DMS79 treated with DMSO at 0.1 percent for 48 hours (cell line): ENCODE data around the gene USP40.

Source experiments
- DNase-seq: peaks from one replicate; lab custom pipeline; 2025; lab: John Stamatoyannopoulos, UW

Gene USP40

GRCh38 chr2:233476063-233476410, 90.5 kb downstream of the USP40 start:
- DNase-seq = no peak

GRCh38 chr2:233474308-233475160, 92.0 kb downstream of the USP40 start:
- no peak for DNase-seq

GRCh38 chr2:233473878-233474277, 92.7 kb downstream of the USP40 start:
- no peak for DNase-seq

GRCh38 chr2:233473386-233473791, 93.2 kb downstream of the USP40 start:
- DNase-seq = no peak

DNA sequence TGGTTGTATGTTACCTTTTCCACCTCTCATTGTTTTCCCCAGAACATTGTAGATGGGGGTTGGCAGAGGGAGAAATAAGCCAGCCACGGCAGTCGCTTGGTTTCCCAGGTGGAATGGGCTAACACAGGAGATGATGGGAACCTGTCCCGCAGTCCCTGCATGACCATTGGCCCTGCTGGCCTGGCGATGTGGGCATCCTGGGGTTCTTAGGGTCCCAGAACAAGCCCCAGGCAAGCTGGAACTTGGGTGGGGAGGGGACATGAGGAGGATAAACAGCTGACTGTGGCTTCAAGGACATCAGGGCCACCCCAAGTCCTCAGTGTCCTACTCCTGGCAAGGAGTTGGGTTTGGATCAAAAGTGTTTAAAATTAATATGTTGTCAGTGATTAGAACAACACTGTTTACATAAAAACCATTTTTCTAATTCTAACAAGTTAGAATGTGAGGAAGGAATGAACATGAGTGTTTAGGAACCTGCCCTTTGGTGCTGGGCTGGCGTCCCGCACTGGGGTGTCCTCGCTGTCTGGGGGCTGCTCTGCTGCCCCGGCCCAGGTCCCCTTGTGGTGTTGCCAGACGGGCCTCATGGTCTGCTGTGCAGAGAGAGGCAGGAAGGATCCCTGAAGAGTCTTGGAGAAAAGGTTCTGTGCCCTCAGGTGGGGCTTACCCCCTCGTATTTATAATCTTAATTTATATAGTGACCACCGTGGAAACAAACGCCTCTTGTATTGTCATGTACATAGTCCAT, 95.1 kb downstream of the USP40 start:
- no peak for DNase-seq

DNA sequence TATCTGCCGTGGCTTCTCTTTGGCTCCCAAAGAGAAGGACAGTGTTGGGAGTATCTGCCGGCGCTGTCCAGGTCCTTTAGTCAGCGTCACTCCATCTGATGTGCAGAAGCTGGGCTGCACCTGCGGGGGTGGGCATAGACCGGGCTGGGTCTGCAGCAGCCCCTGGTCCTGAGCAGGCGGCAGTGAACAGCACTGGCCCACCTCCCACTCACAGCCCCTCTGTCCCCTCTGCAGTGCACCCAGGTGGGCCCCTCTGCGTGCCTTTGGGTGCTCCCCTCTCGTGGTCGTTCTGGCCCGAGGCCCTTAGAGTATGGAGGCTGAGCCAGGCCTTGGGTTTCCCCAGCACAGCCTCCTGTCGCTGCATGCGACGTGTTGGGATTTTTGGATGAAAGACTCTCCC, 95.7 kb downstream of the USP40 start:
- DNase-seq = no peak

GRCh38 chr2:233470011-233470687, 96.4 kb downstream of the USP40 start:
- no peak for DNase-seq

GRCh38 chr2:233469261-233470010, 97.1 kb downstream of the USP40 start:
- DNase-seq = no peak

DNA sequence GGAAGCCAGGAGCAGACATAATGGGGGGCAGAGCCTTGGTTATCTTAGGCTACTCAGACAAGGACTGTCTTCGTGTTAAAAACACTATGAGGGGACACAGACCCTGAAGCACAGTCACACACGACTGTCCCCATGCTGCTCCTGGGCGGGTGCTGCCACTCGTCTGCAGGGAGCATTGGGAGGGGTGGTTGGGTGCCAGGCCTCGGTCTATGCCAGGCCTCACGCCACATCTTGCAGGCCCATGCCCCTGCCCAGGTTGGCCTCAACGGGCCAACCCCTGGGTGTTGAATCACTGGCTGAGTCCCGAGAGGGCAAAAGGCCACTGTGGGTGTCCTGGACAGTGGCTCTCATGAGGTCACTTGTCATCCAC, 97.9 kb downstream of the USP40 start:
- no peak for DNase-seq

DNA sequence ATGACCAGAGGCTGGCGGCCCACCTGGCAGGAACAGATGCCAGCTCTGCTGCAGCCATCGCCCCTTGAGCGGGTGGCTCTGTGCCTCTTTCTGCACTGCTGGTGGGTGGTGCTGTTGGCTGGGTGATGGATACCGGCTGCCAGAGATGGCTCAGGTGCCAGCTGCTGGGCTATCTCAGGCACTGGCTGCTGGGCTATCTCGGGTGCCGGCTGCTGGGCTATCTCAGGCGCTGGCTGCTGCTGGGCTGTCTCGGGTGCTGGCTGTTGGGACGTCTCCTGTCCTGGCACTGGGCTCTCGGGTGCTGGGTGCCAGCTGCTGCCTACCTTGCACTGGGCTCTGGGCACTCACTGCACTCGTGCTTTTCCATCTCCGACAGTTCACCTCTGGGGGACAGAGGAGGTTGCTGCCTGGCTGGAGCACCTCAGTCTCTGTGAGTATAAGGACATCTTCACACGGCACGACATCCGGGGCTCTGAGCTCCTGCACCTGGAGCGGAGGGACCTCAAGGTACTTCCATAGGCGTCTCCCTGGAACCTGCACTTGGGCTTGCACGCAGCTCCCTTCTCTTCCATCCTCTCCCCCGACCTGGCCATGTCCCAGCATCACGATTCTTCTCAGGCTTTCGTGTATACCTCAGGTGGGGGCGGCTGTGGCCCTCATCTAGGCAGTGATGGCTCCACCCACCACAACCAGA, 98.4 kb downstream of the USP40 start:
- no peak for DNase-seq

DNA sequence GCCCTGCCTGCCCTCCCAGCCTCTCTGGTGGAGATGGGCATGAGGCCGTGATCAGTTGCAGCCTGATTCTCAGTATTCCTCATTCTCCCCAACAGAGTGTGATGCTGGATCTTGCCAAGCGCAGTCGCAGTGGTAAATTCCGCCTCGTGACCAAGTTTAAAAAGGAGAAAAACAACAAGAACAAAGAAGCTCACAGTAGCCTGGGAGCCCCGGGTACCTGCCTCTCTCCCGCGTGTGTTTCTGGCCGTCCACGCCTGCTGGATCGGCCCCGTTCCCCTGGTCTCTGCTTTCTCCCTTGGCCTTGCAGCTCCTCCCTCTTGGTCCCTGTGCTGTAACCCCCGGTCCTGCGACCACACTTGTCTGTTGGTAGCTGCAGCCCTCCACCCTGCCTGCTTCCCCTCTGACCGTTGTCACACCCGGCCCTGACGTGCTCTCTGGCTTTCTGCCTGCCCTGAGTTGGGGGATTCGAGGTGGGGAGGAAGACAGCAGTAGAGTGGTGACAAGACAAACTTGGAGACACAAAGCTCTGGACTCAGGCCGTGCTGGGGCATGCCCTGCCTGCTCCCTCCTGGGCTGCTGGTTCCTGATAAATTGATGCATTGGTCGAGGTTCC, 99.5 kb downstream of the USP40 start:
- DNase-seq = no peak

DNA sequence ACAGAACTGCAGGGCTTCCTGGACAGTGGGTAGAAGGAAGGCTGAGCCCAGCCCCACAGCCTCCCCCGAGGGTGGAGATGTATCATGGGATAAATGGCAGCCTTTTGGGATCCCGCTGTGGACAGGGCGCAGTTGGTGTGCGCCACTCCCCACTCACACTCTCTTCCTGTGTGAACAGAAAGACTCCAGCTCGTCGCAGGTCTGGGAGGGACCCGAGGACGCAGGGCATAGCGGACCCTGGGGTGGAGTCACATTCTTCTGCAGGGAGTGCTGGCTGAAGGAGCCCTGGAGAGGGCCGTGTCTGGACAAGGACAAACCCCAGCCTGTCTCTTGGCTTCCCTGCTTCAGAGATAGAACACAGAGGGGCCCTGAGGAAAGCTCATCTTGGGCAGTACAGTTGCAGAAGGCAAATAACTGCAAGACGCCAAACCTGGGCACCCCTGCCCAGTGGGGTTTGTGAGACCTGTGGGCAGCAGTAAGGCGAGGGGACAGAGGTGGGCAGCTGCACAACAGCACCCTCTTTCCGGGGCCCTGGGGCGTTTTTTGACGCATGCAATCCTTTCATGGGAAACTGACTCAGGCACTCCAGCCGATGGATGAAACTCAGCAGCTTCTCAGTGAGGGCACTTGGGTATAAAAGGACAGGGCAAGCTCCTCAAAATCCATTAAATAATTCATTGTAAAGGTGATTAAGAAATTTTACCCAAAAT, 101.9 kb downstream of the USP40 start:
- no peak for DNase-seq

DNA sequence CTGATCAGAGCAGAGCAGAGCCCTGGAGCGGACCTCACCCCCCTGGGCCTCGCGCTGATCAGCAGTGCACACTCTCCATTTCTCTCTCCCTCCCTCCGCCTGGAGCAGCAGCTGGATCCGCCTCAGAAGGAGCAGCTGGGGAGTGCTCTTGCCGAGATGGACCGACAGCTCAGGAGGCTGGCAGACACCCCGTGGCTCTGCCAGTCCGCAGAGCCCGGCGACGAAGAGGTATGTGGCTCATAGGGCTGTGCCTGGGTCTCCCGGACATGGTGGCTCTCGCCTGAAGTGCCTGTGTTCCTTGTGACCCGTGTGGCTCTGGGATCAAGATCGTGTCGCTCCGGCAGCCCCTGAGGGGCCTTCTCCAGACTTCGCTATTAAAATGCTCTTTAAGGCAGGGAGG, 102.5 kb downstream of the USP40 start:
- no peak for DNase-seq

DNA sequence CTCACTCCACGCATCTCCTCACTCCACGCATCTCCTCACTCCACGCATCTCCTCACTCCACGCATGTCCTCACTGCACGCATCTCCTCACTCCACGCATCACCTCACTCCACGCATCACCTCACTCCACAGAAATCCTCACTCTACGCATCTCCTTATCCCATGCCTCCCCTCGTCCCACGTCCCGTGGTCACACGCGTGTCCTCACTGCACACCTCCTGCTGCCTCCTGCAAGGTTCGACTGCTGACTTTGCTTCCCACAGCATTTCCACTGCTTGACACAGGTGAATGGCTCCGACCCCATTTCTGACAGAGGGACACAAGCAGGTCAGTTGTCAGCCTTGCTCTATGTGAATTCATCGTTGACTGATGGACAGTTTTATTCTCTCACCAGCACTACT, 103.0 kb downstream of the USP40 start:
- no peak for DNase-seq

- DNase-seq = no peak
These were observed 103.6 kb downstream of the USP40 start for GRCh38 chr2:233462826-233463470.

- no peak for DNase-seq
These were observed 104.3 kb downstream of the USP40 start for GRCh38 chr2:233462202-233462785.

- DNase-seq = no peak
These were observed 105.1 kb downstream of the USP40 start for GRCh38 chr2:233461481-233461891.

- no peak for DNase-seq
These were observed 105.7 kb downstream of the USP40 start for GRCh38 chr2:233460726-233461441.

DNA sequence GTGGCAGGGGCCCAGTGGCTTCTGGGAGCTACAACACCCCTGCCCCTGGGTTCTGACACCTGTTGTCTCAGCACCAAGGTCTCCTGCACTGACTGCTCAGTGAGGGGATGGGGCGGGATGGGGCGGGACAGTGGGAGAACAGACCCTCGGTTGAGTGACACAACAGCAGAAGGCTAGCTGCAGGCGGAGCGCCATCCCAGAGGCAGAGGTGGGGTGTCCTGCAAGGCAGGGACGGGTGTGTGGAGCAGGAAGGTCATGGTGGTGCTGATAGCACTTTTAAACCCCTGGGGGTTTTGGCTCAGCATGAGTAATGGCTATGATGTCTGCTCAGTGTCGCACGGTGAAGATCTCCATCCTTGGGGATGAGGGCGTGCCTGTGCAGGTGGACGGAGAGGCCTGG, 107.2 kb downstream of the USP40 start:
- no peak for DNase-seq
